PC-9 (cell line): ENCODE data around the gene WT1.

Experiments used
- EZH2 ChIP-seq: fragments of 200-600 bp; sonication (generic); IDR thresholded peaks from 2 replicates; pipeline ENCODE4 v1.8.0; 2017; ENCODE audit warnings: antibody characterized with exemption, low read depth
- TF ChIP-seq, protein P1 (sequence below): fragments of 200-600 bp; sonication (generic); conservative IDR thresholded peaks from 2 replicates; pipeline ENCODE4 v1.6.1; 2017; ENCODE audit warnings: mixed run types, antibody characterized with exemption, mild to moderate bottlenecking, moderate library complexity

DNA sequence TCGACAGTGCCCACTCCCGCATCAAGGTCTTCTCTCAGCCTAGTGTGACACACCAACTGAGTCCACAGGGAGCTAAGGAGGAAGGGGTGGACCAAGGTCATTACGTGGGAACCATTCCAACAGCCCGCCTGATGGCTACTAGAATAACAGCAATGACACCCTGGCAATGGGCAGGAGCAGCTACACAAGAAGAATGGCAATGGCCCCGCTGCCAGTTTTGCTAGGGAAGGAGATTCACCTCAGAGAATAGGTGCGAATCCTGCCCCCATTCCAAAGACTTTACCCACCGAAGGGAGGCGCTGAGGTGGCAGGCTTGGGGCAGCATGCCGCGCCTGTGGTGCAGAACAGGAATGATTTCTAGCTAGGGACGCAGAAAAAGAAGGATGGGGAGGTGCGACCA is 9.1 kb downstream of the WT1 start:
- TF ChIP-seq, protein P1, sequence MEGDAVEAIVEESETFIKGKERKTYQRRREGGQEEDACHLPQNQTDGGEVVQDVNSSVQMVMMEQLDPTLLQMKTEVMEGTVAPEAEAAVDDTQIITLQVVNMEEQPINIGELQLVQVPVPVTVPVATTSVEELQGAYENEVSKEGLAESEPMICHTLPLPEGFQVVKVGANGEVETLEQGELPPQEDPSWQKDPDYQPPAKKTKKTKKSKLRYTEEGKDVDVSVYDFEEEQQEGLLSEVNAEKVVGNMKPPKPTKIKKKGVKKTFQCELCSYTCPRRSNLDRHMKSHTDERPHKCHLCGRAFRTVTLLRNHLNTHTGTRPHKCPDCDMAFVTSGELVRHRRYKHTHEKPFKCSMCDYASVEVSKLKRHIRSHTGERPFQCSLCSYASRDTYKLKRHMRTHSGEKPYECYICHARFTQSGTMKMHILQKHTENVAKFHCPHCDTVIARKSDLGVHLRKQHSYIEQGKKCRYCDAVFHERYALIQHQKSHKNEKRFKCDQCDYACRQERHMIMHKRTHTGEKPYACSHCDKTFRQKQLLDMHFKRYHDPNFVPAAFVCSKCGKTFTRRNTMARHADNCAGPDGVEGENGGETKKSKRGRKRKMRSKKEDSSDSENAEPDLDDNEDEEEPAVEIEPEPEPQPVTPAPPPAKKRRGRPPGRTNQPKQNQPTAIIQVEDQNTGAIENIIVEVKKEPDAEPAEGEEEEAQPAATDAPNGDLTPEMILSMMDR, result no peak
- TF ChIP-seq EZH2, result no peak
